Kidney (tissue), 14 donors: ENCODE data around the gene ANAPC16. TPM values are rescaled to one million over a fixed set of nuclear protein-coding genes. Genes with fewer than 3 reads are reported as not detected.

ENCODE experiments used
- DNase-seq, 5 donors: peaks; one replicate each; pipeline ENCODE4 v3.0.0-alpha.2; 2013 to 2020
- FAIRE-seq: peaks from 2 replicates; lab custom pipeline; 2012; peaks lifted over from hg19 to GRCh38; lab: Jason Lieb, UNC
- H3K27ac ChIP-seq, 2 donors: one replicate each; pipeline ENCODE4 v1.7.0; 2013; ENCODE audit warnings: low read depth in 2 of 2, low read length in 2 of 2, inconsistent platforms in 1 of 2
- H3K27me3 ChIP-seq: one replicate; pipeline ENCODE4 v1.7.1; 2013; ENCODE audit warnings: low read length, inconsistent platforms; ENCODE audit not compliant: control insufficient read depth, insufficient read depth
- H3K36me3 ChIP-seq, 3 donors: one replicate each; pipeline versions ENCODE4 v1.7.0 to v1.7.1; 2013; ENCODE audit warnings: low read length in 3 of 3, control low read depth in 1 of 3, inconsistent platforms in 1 of 3; ENCODE audit not compliant: insufficient read depth in 3 of 3, control insufficient read depth in 2 of 3
- H3K4me1 ChIP-seq, 3 donors: one replicate each; pipeline versions ENCODE4 v1.7.0 to v1.7.1; 2013; ENCODE audit warnings: low read length in 3 of 3, inconsistent platforms in 1 of 3, low read depth in 1 of 3; ENCODE audit not compliant: control insufficient read depth in 2 of 3, insufficient read depth in 2 of 3
- H3K4me3 ChIP-seq, 3 donors: one replicate each; pipeline versions ENCODE4 v1.7.0 to v1.8.1; 2013; ENCODE audit warnings: low read length in 3 of 3, control low read depth in 1 of 3, inconsistent platforms in 1 of 3
- H3K9ac ChIP-seq, 3 donors: one replicate each; pipeline versions ENCODE4 v1.7.0 to v1.7.1; 2013; ENCODE audit warnings: low read length in 3 of 3, control low read depth in 1 of 3, inconsistent platforms in 1 of 3
- H3K9me3 ChIP-seq, 3 donors: one replicate each; pipeline versions ENCODE4 v1.7.0 to v1.7.1; 2013; ENCODE audit warnings: low read length in 3 of 3, control low read depth in 1 of 3, inconsistent platforms in 1 of 3; ENCODE audit not compliant: control insufficient read depth in 2 of 3, insufficient read depth in 1 of 3
- CTCF ChIP-seq: IDR thresholded peaks from 3 replicates; pipeline ENCODE4 v1.5.1; 2012; ENCODE audit warnings: mild to moderate bottlenecking, moderate library complexity, borderline replicate concordance; ENCODE audit not compliant: insufficient read depth; ENCODE audit errors: extremely low read depth
- intact Hi-C: fragments of 100-400 bp; cut with DNase I; formaldehyde crosslinking; loops from one replicate; pipeline ENCODE4 v1.11.1; 2022
- polyA plus RNA-seq: library from polyadenylated mRNA; stranded (reverse); fragments of 350-450 nt; fragmentation: Illumina TruSeq; extraction: RNeasy Lipid Tissue Mini Kit (QIAGEN cat#74804); gene quantifications from one replicate; pipeline ENCODE4 v1.2.3, GENCODE V29; 2014; ENCODE audit warnings: low read depth, low replicate concordance; ENCODE audit not compliant: insufficient read depth
- total RNA-seq: library from RNA; stranded (reverse); fragmentation: NEBNext Ultra II Directional; extraction: Animal tissue kit (Norgen Biotek cat#: 25700); gene quantifications from one replicate; pipeline ENCODE4 v1.2.1, GENCODE V29; 2021
- donor health status: control.
- donor health status: control.
- donor health status: control.
- donor health status: control.
- donor health status: control.
- donor health status: DM: yes; HTN: yes; CAD: no.
- donor health status: Normal renal cell carcinoma (clear cell type).

ANAPC16 gene
- total and polyA plus RNA-seq, 2 donors from 2014 or later, result 132 to 210 TPM

DNA sequence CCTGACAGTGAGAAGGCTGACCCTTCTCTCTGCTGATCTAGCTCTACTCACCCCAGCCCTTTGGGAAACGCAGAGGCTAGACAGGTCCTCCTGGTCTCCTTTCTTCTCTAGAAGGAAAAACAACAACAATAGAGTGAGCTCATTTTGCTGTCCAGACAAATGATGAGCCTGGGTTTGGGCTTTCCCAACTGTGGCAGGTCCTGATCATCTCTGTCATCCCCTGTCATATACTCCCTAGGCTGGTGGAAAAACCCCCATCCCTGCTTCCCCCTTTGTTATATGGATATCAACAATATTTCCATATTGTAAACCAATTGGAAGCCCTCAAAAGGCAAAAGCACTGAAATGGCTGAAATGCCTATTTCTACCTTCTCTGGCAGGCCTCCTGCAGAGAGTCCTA, 48.7 kb downstream of the ANAPC16 start:
- no peak overlapping the region for H3K4me3 ChIP-seq
- no peaks in the 10 kb centered on the region for H3K36me3 ChIP-seq
- intact Hi-C loops, result no loop called here
- DNase-seq, result no peak
- H3K9me3 ChIP-seq, result no peaks in the 10 kb centered on the region
- H3K4me1 ChIP-seq, result peaks cover 11 to 16% (median 14%) of the 10 kb centered on the region in 3 donors
- no peaks in the 10 kb centered on the region for H3K27me3 ChIP-seq
- no peak overlapping the region for H3K9ac ChIP-seq
- TF ChIP-seq CTCF, result no peak
- no peak overlapping the region for H3K27ac ChIP-seq
- no peak for FAIRE-seq

DNA sequence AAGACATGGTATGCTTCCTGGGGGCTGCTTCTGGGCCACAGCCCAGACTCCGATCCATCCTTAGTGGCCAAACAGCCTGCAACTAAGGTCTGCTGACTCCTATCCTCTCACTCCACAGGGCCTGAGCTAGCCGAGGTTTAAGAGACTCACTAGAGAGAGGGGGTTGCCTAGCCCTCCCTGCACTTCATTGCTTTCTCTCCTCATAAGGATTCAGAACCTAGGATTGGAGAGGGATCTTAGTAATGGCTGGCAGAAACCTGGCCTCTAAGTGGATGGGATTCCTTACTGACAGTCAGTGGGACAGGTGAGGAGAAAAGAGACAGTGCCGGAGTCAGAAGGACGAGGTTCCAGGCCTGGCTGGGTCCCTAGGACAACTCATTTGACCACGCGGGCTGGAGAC, 49.7 kb downstream of the ANAPC16 start:
- DNase-seq (peak in 1 of 5 donors; percentile 16), FAIRE-seq (no peak)
- H3K27ac ChIP-seq, result peak overlapping the region; percentile 36 to 61
- no peak overlapping the region for H3K4me3 ChIP-seq
- H3K9ac ChIP-seq, result no peak overlapping the region
- TF ChIP-seq CTCF, result no peak
- no peaks in the 10 kb centered on the region for H3K27me3 ChIP-seq
- no peaks in the 10 kb centered on the region for H3K9me3 ChIP-seq
- H3K36me3 ChIP-seq, result no peaks in the 10 kb centered on the region
- H3K4me1 ChIP-seq, result peaks cover under 1 to 6% (median 4%) of the 10 kb centered on the region in 3 donors
- intact Hi-C loops, result no loop called here

DNA sequence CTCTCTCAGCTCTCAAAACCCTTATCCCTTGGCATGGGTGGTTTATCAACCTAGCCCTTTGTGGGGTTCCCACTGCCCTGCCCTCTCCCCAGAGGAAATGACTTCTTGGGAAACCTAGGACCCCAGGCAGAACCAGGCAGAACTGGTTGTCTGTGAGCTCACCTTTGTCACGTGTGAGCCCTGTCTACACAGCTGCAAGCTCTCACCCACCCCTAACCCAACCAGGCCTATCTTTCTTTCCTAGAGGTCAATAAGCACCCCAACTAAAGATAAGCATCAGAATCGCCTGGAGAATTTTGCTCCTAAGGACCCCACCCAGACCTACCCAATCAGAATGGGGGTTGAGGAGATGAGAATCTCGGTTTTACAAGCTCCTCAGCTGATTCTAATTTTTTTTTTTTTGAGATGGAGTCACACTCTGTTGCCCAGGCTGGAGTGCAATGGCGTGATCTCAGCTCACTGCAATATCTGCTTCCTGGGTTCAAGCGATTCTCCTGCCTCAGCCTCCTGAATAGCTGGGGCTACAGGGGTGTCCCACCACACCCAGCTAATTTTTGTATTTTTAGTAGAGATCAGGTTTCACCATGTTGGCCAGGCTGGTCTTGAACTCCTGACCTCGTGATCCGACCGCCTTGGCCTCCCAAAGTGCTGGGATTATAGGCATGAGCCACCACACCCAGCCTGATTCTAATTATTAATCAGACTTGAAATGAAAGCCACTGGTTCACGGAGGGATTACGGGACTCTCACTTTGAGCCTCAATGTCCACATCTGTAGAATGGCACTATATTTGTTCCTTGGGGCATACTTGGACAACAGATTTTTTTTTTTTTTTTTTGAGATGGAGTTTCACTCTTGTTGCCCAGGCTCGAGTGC, 50.4 kb downstream of the ANAPC16 start:
- Histone ChIP-seq H3K4me3 (no peak overlapping the region), H3K9ac (no peak overlapping the region), H3K4me1 (peaks cover 0 to 4% (median 3%) of the 10 kb centered on the region in 3 donors), H3K27ac (peak overlapping the region; percentile 36 to 61), H3K36me3 (no peaks in the 10 kb centered on the region), H3K27me3 (no peaks in the 10 kb centered on the region), H3K9me3 (no peaks in the 10 kb centered on the region)
- no peak for FAIRE-seq
- no peak for TF ChIP-seq CTCF
- peak in 1 of 5 donors; percentile 33 for DNase-seq
- intact Hi-C loops, result no loop called here
